Pancreas (tissue), 10 donors: ENCODE measurements around the gene ADPGK. TPM values are rescaled to one million over a fixed set of nuclear protein-coding genes. Genes with fewer than 3 reads are reported as not detected.

Experiments used
- ATAC-seq, 4 donors: fragments of 200-7000 bp; cut with Tn5 transposase; one replicate each; pipeline versions ENCODE4 v1.8.0 to v1.9.1; 2020; ENCODE audit warnings: mild to moderate bottlenecking in 4 of 4, moderate library complexity in 4 of 4
- DNase-seq, 6 donors: peaks; one replicate each; pipeline ENCODE4 v3.0.0-alpha.2; 2020
- FAIRE-seq: peaks from 2 replicates; lab custom pipeline; 2012; peaks lifted over from hg19 to GRCh38; lab: Jason Lieb, UNC
- H3K27ac ChIP-seq, 4 donors: fragments of 200-600 bp; sonication (generic); 1 replicate in 3 of 4; 2 replicates in 1 of 4; pipeline versions ENCODE4 v1.5.0 to v1.8.0; 2020
- H3K27me3 ChIP-seq, 4 donors: fragments of 200-600 bp; one replicate each; pipeline ENCODE4 v1.8.0; 2021
- H3K36me3 ChIP-seq, 3 donors: fragments of 200-600 bp; sonication (generic) in 1 of 3; one replicate each; pipeline versions ENCODE4 v1.5.0 to v1.8.0; 2020 to 2021
- H3K4me1 ChIP-seq, 3 donors: fragments of 200-600 bp; one replicate each; pipeline ENCODE4 v1.8.0; 2021
- H3K4me3 ChIP-seq, 4 donors: fragments of 200-600 bp; sonication (generic) in 2 of 4; one replicate each; pipeline versions ENCODE4 v1.5.0 to v1.8.0; 2020 to 2021
- H3K9me3 ChIP-seq, 4 donors: fragments of 200-600 bp; one replicate each; pipeline ENCODE4 v1.8.0; 2021
- WGBS, 2 donors: extraction: QIAGEN DNeasy Blood & Tissue Kit; methylation state at CpG; one replicate each; pipeline ENCODE4 v1.1.7; 2013; 5-methylcytosine and 5-hydroxymethylcytosine counted together
- intact Hi-C, 3 donors: fragments of 100-400 bp; cut with DNase I; formaldehyde crosslinking; loops; one replicate each; pipeline versions ENCODE4 v1.11.1 to v1.14.2; 2022
- polyA plus RNA-seq, 2 donors: library from polyadenylated mRNA; stranded (reverse); fragments of 200-250 nt; gene quantifications; one replicate each; pipeline ENCODE4 v1.2.3, GENCODE V29; 2013
- total RNA-seq, 6 donors: library from RNA; stranded (reverse); fragmentation: NEBNext Ultra II Directional in 4 of 6; extraction: Animal tissue kit (Norgen Biotek cat#: 25700) in 4 of 6; gene quantifications; one replicate each; pipeline versions ENCODE4 v1.2.1 to v1.2.4, GENCODE V29; 2021 to 2023
- TF ChIP-seq, protein P1 (sequence below), 4 donors: fragments of 200-600 bp; sonication (generic) in 3 of 4; IDR thresholded peaks; one replicate each; pipeline versions ENCODE4 v1.5.0 to v1.8.0; 2021; ENCODE audit warnings: antibody characterized with exemption in 4 of 4
- donor health status: healthy with polysubstance abuse.
- donor health status: DM: no; HTN: no; CAD: no; lungs with moderate emphysema.
- donor health status: DM: no; HTN: no; CAD: no.
- donor health status: control.
- donor health status: control.
- donor health status: Bipolar disorder and iron deficiency.
- donor health status: DM: yes; HTN: yes; CAD: no.
- donor health status: DM: no; HTN: no; CAD: no.
- donor health status: DM: no; HTN: no; CAD: no.
- donor health status: DM: yes; HTN: yes; CAD: no.

ADPGK gene
- total and polyA plus RNA-seq, 8 donors, result 22.9 to 43.3 (median 27.8) TPM

DNA sequence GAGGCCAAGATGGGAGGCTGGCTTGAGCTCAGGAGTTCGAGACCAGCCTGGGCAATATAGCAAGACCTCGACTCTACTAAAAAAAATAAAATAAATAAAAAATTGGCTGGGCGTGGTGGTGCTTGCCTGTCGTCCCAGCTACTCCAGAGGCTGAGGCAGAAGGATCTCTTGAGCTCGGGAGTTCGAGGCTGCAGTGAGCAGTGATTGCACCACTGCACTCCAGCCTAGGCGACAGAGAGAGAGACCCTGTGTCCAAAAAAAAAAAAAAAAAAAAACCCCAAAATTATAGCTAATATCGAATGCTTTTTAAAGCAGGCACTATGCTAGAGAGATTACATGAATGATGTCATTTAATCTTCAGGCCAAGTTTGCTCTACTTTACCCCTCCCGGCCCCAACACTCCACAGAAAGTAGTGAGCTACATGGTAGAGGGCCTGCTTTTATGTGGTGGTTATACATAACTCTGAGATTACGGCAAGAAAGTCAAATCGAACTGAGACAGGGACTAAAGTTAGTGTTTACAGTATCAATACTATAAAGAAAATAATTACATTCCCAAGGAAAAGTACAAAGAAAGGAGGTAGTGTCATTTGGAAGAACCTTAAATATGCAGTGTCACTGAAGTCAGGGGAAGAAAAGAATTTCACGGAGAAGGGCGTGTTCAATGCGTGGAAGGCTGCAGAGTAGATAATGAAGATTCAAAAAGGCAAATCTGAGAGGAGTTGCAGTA is 1.1 kb downstream of the ADPGK start:
- no peak for FAIRE-seq
- no peaks in the 10 kb centered on the region for H3K9me3 ChIP-seq
- no peaks in the 10 kb centered on the region for H3K27me3 ChIP-seq
- peak overlapping the region in 3 of 4 donors; percentile 84 to 94 (median 93) for H3K27ac ChIP-seq
- no peak for DNase-seq
- TF ChIP-seq, protein P1, sequence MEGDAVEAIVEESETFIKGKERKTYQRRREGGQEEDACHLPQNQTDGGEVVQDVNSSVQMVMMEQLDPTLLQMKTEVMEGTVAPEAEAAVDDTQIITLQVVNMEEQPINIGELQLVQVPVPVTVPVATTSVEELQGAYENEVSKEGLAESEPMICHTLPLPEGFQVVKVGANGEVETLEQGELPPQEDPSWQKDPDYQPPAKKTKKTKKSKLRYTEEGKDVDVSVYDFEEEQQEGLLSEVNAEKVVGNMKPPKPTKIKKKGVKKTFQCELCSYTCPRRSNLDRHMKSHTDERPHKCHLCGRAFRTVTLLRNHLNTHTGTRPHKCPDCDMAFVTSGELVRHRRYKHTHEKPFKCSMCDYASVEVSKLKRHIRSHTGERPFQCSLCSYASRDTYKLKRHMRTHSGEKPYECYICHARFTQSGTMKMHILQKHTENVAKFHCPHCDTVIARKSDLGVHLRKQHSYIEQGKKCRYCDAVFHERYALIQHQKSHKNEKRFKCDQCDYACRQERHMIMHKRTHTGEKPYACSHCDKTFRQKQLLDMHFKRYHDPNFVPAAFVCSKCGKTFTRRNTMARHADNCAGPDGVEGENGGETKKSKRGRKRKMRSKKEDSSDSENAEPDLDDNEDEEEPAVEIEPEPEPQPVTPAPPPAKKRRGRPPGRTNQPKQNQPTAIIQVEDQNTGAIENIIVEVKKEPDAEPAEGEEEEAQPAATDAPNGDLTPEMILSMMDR (IDR thresholded peaks at IDR 0.05), result no peak
- peaks cover 10 to 24% (median 13%) of the 10 kb centered on the region in 3 donors for H3K4me1 ChIP-seq
- no peak for ATAC-seq
- H3K36me3 ChIP-seq, result no peaks in the 10 kb centered on the region
- WGBS, 2 donors, result 21 to 28% methylated on average over 14 of the region's 14 CpGs
- intact Hi-C loops, result loop anchor here in 1 of 3 donors (10.0 kb wide), 1 partner anchor 292 kb away; no protein-coding TSS in a partner anchor
- peak overlapping the region; percentile 75 to 100 (median 95) for H3K4me3 ChIP-seq

DNA sequence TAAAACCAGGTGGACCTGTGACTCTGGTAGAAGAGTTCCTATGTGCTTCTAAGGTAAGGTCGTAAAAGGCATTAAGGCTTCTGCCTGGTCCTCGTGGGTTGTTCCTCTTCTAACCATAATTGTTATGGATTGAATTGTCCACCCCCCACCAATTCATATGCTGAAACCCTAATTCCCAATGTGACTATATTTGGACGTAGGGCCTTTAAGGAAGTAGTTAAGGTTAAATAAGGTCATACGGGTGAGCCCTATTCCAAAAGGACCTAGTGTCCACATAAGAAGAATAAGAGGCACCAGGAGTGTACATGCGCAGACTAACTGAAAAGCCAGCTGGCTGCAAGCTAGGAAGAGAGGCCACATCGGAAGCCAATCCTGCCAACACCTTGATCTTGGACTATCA is 1.9 kb downstream of the ADPGK start:
- FAIRE-seq (no peak), ATAC-seq (no peak), DNase-seq (no peak)
- intact Hi-C loops, result loop anchor here in 1 of 3 donors (10.0 kb wide), 1 partner anchor 293 kb away; no protein-coding TSS in a partner anchor
- peak overlapping the region in 1 of 4 donors; percentile 98 for H3K4me3 ChIP-seq
- TF ChIP-seq, protein P1 (IDR thresholded peaks at IDR 0.05), result no peak
- H3K36me3 ChIP-seq, result no peaks in the 10 kb centered on the region
- H3K4me1 ChIP-seq, result peaks cover 10 to 24% (median 13%) of the 10 kb centered on the region in 3 donors
- WGBS, 2 donors, result 73 to 77% methylated on average over 6 of the region's 6 CpGs
- no peaks in the 10 kb centered on the region for H3K27me3 ChIP-seq
- H3K9me3 ChIP-seq, result no peaks in the 10 kb centered on the region
- H3K27ac ChIP-seq, result no peak overlapping the region

DNA sequence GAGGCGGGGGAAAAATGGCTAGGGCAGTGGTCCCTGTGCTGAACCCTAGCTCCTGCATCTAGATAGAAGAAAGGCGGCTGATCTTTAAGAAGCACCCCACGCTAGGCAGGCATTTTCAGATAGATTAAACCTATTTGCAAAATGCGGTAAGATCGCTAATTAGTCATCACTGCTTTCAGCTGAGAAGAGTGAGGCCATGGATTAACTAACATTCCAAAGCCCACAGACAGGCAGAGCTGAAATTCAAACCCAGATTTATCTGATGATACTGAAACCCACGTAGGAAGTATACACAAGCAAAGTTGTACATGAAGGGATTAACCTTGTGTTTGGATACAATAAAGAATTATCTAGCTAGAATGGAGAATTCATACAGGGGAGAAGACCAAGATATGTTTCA is 4.8 kb downstream of the ADPGK start:
- ATAC-seq (no peak), DNase-seq (no peak), FAIRE-seq (no peak)
- Histone ChIP-seq H3K27me3 (no peaks in the 10 kb centered on the region), H3K4me1 (peaks cover 6 to 19% (median 10%) of the 10 kb centered on the region in 3 donors), H3K9me3 (no peaks in the 10 kb centered on the region), H3K36me3 (no peaks in the 10 kb centered on the region), H3K4me3 (no peak overlapping the region), H3K27ac (no peak overlapping the region)
- intact Hi-C loops, result no loop called here
- 76 to 86% methylated on average over 6 of the region's 6 CpGs for WGBS, 2 donors
- TF ChIP-seq, protein P1 (IDR thresholded peaks at IDR 0.05), result no peak

DNA sequence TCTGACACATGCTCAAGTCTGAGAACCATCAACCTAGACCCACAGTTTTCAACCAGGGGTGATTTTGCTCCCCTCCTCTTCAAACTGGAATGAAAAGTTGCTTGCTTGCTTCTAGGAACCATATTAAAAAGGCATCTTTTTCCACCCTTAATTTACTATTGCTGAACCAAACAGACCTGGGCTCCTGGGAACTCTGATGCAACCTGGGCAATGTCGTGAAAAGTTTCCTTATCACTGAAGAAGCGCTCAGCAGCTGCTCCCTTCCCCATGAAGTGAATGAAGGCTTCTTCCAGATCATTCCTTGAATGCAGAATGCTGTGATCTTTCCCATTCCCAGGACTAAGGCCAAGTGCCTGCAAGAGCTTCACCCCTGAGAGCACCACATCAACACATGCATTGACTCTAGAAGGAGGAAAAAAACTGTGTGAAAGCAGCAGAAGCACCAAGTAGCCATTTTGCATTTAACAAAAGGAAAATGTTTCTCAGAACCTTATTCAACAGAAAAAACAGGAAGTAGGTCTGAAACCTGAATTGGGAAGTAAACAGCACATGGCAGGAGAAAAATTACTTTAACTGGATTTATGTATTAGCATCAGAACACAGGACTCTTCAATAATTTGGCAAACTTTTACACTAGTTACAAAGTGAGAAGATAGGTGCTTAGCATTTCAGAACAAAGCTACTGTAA is 8.7 kb downstream of the ADPGK start:
- Histone ChIP-seq H3K4me3 (no peak overlapping the region), H3K9me3 (no peaks in the 10 kb centered on the region), H3K4me1 (no peaks in the 10 kb centered on the region), H3K27ac (peak overlapping the region in 2 of 4 donors; percentile 9 to 21), H3K36me3 (peaks cover 0 to 20% (median 0%) of the 10 kb centered on the region in 3 donors), H3K27me3 (no peaks in the 10 kb centered on the region)
- DNase-seq (no peak), ATAC-seq (peak in 1 of 4 donors; percentile 17), FAIRE-seq (no peak)
- intact Hi-C loops, result no loop called here
- TF ChIP-seq, protein P1 (IDR thresholded peaks at IDR 0.05), result no peak
- 44 to 64% methylated on average over 2 of the region's 2 CpGs for WGBS, 2 donors
